Testis (tissue), 3 donors: ENCODE results near the gene ATF5. TPM values are rescaled to one million over a fixed set of nuclear protein-coding genes. Genes with fewer than 3 reads are reported as not detected.

ENCODE experiments used
- DNase-seq: peaks from one replicate; pipeline ENCODE4 v3.0.0-alpha.2; 2019
- H3K27ac ChIP-seq, 2 donors: fragments of 200-600 bp; sonication (generic); one replicate each; pipeline ENCODE4 v1.5.1; 2019
- H3K27me3 ChIP-seq: fragments of 200-600 bp; sonication (generic); one replicate; pipeline ENCODE4 v1.5.1; 2019
- H3K36me3 ChIP-seq: fragments of 200-600 bp; sonication (generic); one replicate; pipeline ENCODE4 v1.5.1; 2017; ENCODE audit warnings: low read depth; ENCODE audit errors: missing control alignments
- H3K4me1 ChIP-seq: fragments of 200-600 bp; sonication (generic); one replicate; pipeline ENCODE4 v1.5.1; 2019
- H3K4me3 ChIP-seq, 2 donors: fragments of 200-600 bp; sonication (generic); one replicate each; pipeline ENCODE4 v1.5.1; 2017 to 2019
- H3K9me3 ChIP-seq: fragments of 200-600 bp; sonication (generic); one replicate; pipeline ENCODE4 v1.5.1; 2017
- CTCF ChIP-seq, 3 experiments: fragments of 450-650 bp in 2 of 3; fragments of 200-600 bp in 1 of 3; sonication (generic) in 1 of 3; IDR thresholded peaks; one replicate each; pipeline ENCODE4 v1.5.1; 2016 to 2019; ENCODE audit warnings: antibody characterized with exemption in 3 of 3, mild to moderate bottlenecking in 2 of 3, moderate library complexity in 1 of 3
- POLR2A ChIP-seq: fragments of 450-650 bp; IDR thresholded peaks from one replicate; pipeline ENCODE4 v1.6.1; 2017; ENCODE audit warnings: antibody characterized with exemption, mild to moderate bottlenecking, moderate library complexity
- WGBS, 2 donors: methylation state at CpG; one replicate each; pipeline ENCODE4 v1.1.5; 2018; 5-methylcytosine and 5-hydroxymethylcytosine counted together
- intact Hi-C: fragments of 100-400 bp; cut with DNase I; formaldehyde crosslinking; loops from one replicate; pipeline ENCODE4 v1.15.1; 2023; ENCODE audit warnings: low total_unique reads
- polyA plus RNA-seq: library from polyadenylated mRNA; stranded (reverse); fragments of 350-450 nt; fragmentation: Illumina TruSeq; extraction: RNeasy Lipid Tissue Mini Kit (QIAGEN cat#74804); gene quantifications from one replicate; pipeline ENCODE4 v1.2.3, GENCODE V29; 2014; ENCODE audit warnings: low read depth, low replicate concordance; ENCODE audit not compliant: insufficient read depth
- total RNA-seq, 2 donors: library from RNA; depleted of rRNA; stranded (reverse); fragments of >200 nt; gene quantifications; one replicate each; pipeline ENCODE4 v1.2.3, GENCODE V29; 2016

ATF5 gene
- total and polyA plus RNA-seq, 3 donors from 2014 or later: 31.3 to 64.5 (median 38.5) TPM

GRCh38 chr19:49936549-49936948 is 7.5 kb downstream of the ATF5 start:
- WGBS, 2 donors: 72 to 76% methylated on average over 5 of the region's 5 CpGs
- H3K36me3 ChIP-seq: no peaks in the 10 kb centered on the region
- no peak overlapping the region for H3K27ac ChIP-seq
- peaks cover 7% of the 10 kb centered on the region for H3K4me1 ChIP-seq
- intact Hi-C loops: no loop called here
- H3K27me3 ChIP-seq: no peaks in the 10 kb centered on the region
- H3K9me3 ChIP-seq: no peaks in the 10 kb centered on the region
- no peak for DNase-seq
- TF ChIP-seq CTCF (IDR thresholded peaks at IDR 0.05): no peak
- no peak for TF ChIP-seq POLR2A
- no peak overlapping the region for H3K4me3 ChIP-seq

DNA sequence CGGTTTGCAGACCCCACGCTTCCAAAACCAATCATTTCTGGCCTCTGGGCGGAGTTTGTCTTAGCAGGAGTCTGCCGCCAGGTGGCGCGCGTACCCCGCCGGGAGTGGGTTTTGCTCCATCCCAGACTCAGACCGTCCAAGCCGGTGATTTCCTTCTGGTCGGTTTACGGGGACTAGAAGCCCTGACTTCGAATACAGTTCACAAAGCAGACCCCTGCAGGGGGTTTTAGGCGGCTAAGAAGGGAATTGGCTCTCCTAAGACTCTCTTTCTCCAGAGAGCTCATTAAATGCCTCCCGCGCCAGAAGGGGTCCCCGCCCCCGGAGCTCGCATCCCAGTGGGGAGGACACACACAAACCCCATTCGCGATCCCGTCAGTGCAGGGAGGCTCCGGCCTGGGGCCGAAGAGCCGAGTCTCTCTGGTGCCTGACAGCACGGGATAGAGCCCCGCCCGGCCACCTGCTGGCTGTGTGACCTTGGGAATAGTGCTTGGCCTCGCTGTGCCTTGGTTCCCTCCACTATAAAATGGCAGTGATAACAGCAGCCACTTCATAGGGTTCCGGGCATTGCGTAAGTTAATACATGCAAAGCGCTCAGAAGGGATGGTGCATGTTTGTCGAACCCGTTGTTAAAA is 8.9 kb downstream of the ATF5 start:
- TF ChIP-seq CTCF (IDR thresholded peaks at IDR 0.05): peak; percentile 94 to 97 (median 95)
- no peak for TF ChIP-seq POLR2A
- Histone ChIP-seq H3K4me1 (peaks cover 7% of the 10 kb centered on the region), H3K9me3 (no peaks in the 10 kb centered on the region), H3K27me3 (no peaks in the 10 kb centered on the region), H3K4me3 (peak overlapping the region; percentile 41 to 49), H3K36me3 (no peaks in the 10 kb centered on the region), H3K27ac (no peak overlapping the region)
- 5 to 7% methylated on average over 19 to 35 of the region's 35 CpGs for whole genome bisulfite sequencing, 2 donors
- DNase-seq: peak; percentile 86
- intact Hi-C loops: no loop called here

- peaks cover 7% of the 10 kb centered on the region for H3K4me1 ChIP-seq
- no peak overlapping the region for H3K4me3 ChIP-seq
- H3K27me3 ChIP-seq: no peaks in the 10 kb centered on the region
- H3K36me3 ChIP-seq: no peaks in the 10 kb centered on the region
- WGBS, 2 donors: 19 to 40% methylated on average over 4 of the region's 4 CpGs
- TF ChIP-seq CTCF (IDR thresholded peaks at IDR 0.05) (no peak), POLR2A (no peak)
- intact Hi-C loops: no loop called here
- peak; percentile 50 for DNase-seq
- H3K27ac ChIP-seq: no peak overlapping the region
- H3K9me3 ChIP-seq: no peaks in the 10 kb centered on the region
Measured at GRCh38 chr19:49938662-49939061, 9.7 kb downstream of the ATF5 start.

DNA sequence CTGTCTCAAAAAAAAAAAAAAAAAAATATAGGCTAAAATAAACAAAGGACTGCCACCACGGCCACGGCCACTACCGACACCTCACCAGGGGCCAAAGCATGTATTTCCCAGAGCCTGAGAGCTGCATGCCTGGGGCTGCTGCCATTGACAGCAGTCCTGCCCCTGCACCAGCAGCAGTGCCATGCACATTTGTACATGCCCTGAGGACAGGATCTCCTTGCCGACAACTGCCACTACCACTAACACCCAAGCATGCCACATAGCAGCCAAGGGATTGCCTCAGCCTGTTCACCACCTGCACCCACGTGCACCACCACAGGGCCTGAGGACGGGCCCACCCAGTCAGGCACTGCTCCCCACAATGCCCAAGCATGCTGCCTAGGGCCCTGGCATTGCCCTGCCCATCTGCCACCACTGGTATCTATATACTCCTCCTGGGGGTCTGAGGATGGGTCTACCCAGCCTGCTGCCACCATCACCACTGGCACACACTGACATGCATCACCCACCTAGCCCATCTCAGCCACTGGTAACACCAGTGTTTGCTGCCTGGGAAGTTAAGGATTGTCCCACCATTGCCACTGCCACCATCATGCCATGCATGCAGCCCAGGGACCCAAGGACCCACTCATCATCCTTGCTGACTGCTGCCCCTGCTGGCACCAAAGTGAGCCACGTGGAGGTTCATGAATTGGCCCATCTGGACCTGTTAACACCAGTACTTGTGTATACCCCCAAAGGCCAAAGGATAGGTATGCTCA is 10.9 kb downstream of the ATF5 start:
- Histone ChIP-seq H3K27ac (no peak overlapping the region), H3K9me3 (no peaks in the 10 kb centered on the region), H3K27me3 (no peaks in the 10 kb centered on the region), H3K36me3 (no peaks in the 10 kb centered on the region), H3K4me3 (no peak overlapping the region), H3K4me1 (peaks cover 7% of the 10 kb centered on the region)
- WGBS, 2 donors: 86 to 96% methylated on average over 5 to 7 of the region's 7 CpGs
- DNase-seq: no peak
- intact Hi-C loops: loop anchor here (5.0 kb wide), 1 partner anchor 42 kb away; no protein-coding TSS in a partner anchor
- no peak for TF ChIP-seq POLR2A
- TF ChIP-seq CTCF (IDR thresholded peaks at IDR 0.05): no peak
